H1 (cell line): Measurements from ENCODE around the gene KRTAP10-4. TPM values are rescaled to one million over a fixed set of nuclear protein-coding genes. Genes with fewer than 3 reads are reported as not detected.

Experiments
- BACH1 ChIP-seq: IDR thresholded peaks from 2 replicates; pipeline ENCODE4 v1.6.1; 2012; ENCODE audit warnings: low read length, improper control_type of control experiment
- CREB1 ChIP-seq: IDR thresholded peaks from 2 replicates; pipeline ENCODE4 v1.6.1; 2012; ENCODE audit warnings: inconsistent platforms
- KDM5A ChIP-seq: fragments of 200-600 bp; IDR thresholded peaks from 2 replicates; pipeline ENCODE4 v1.7.1; 2012; ENCODE audit warnings: mild to moderate bottlenecking, low read length, inconsistent platforms, mixed read lengths
- MAFK ChIP-seq: IDR thresholded peaks from 2 replicates; pipeline ENCODE4 v1.6.1; 2012; ENCODE audit warnings: low read depth, mild to moderate bottlenecking, improper control_type of control experiment, low read length
- SP1 ChIP-seq: IDR thresholded peaks from 2 replicates; pipeline ENCODE4 v1.6.1; 2011; ENCODE audit warnings: low read depth, low read length
- polyA plus RNA-seq, 7 experiments: library from polyadenylated mRNA; depleted of rRNA in 3 of 7; stranded (reverse) in 5 of 7; unstranded in 2 of 7; fragments of >200 nt in 5 of 7; fragments of 200-250 nt in 2 of 7; gene quantifications; 1 replicate in 5 of 7; 2 replicates in 1 of 7; 4 replicates in 1 of 7; pipeline versions ENCODE4 v1.2.1 to v1.2.3, GENCODE V29; 2011 to 2013; ENCODE audit warnings: missing spikeins in 2 of 7, mixed read lengths in 2 of 7
- total RNA-seq: library from RNA; stranded (reverse); fragmentation: NEBNext Ultra II Directional; extraction: Animal tissue kit (Norgen Biotek cat#: 25700); gene quantifications from 2 replicates; pipeline ENCODE4 v1.2.1, GENCODE V29; 2021
- TF ChIP-seq, protein P1 (sequence below): IDR thresholded peaks from 2 replicates; pipeline ENCODE4 v1.6.1; 2012; ENCODE audit warnings: low read length, inconsistent platforms
- TF ChIP-seq, protein P2 (sequence below): IDR thresholded peaks from 2 replicates; pipeline ENCODE4 v1.6.1; 2012; ENCODE audit warnings: inconsistent platforms
- TF ChIP-seq, protein P3 (sequence below): fragments of 300-600 bp; sonication (generic); IDR thresholded peaks from 2 replicates; pipeline ENCODE4 v1.7.1; 2012; ENCODE audit warnings: low read length, moderate library complexity, mild to moderate bottlenecking, inconsistent platforms; ENCODE audit not compliant: insufficient replicate concordance

Gene KRTAP10-4
- total and polyA plus RNA-seq, 2 of the 8 experiments (the other 6 are each of a cell fraction or from before 2014, with no cell fraction given): not detected

DNA sequence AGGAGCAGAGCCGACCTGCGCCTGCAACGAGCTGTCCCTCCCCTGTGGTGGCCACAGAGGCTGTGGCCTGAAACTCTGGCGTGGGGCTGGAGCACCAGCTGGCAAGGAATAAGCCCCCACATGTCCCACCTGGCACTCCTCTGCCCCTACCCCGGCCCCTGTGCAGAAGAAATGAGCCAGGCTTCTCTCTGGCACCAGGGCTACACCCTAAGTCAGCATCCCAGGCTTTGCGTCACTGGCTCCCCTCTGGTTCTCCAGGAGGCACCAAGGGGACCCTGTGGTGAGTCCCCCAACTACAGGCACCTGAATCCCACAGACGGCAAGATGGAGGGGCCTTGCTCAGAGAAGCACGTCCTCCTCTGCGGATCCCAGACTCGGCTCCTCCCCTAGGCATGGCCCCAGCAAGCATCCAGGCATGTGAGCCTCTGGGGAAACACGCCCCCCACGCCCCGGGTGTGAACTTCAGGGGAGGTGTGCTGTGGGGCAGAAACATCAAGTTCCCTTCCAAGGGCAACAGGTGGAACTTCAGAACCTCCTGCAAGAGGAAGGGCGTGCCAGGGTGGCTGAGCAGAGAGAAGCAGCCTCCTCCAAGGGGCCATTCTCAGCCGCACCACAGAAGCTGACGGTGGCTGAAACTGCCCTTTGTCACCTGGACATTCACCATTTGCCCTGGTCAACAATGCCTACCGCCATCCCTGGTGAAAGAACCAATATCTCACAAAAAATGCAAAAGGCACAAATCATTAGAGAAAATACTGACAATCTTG is 29.8 kb downstream of the KRTAP10-4 start (continued):
- TF ChIP-seq, protein P1, sequence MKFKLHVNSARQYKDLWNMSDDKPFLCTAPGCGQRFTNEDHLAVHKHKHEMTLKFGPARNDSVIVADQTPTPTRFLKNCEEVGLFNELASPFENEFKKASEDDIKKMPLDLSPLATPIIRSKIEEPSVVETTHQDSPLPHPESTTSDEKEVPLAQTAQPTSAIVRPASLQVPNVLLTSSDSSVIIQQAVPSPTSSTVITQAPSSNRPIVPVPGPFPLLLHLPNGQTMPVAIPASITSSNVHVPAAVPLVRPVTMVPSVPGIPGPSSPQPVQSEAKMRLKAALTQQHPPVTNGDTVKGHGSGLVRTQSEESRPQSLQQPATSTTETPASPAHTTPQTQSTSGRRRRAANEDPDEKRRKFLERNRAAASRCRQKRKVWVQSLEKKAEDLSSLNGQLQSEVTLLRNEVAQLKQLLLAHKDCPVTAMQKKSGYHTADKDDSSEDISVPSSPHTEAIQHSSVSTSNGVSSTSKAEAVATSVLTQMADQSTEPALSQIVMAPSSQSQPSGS: no peak
- TF ChIP-seq, protein P2, sequence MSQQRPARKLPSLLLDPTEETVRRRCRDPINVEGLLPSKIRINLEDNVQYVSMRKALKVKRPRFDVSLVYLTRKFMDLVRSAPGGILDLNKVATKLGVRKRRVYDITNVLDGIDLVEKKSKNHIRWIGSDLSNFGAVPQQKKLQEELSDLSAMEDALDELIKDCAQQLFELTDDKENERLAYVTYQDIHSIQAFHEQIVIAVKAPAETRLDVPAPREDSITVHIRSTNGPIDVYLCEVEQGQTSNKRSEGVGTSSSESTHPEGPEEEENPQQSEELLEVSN: no peak
- TF ChIP-seq KDM5A: no peak
- TF ChIP-seq CREB1: no peak
- TF ChIP-seq, protein P3, sequence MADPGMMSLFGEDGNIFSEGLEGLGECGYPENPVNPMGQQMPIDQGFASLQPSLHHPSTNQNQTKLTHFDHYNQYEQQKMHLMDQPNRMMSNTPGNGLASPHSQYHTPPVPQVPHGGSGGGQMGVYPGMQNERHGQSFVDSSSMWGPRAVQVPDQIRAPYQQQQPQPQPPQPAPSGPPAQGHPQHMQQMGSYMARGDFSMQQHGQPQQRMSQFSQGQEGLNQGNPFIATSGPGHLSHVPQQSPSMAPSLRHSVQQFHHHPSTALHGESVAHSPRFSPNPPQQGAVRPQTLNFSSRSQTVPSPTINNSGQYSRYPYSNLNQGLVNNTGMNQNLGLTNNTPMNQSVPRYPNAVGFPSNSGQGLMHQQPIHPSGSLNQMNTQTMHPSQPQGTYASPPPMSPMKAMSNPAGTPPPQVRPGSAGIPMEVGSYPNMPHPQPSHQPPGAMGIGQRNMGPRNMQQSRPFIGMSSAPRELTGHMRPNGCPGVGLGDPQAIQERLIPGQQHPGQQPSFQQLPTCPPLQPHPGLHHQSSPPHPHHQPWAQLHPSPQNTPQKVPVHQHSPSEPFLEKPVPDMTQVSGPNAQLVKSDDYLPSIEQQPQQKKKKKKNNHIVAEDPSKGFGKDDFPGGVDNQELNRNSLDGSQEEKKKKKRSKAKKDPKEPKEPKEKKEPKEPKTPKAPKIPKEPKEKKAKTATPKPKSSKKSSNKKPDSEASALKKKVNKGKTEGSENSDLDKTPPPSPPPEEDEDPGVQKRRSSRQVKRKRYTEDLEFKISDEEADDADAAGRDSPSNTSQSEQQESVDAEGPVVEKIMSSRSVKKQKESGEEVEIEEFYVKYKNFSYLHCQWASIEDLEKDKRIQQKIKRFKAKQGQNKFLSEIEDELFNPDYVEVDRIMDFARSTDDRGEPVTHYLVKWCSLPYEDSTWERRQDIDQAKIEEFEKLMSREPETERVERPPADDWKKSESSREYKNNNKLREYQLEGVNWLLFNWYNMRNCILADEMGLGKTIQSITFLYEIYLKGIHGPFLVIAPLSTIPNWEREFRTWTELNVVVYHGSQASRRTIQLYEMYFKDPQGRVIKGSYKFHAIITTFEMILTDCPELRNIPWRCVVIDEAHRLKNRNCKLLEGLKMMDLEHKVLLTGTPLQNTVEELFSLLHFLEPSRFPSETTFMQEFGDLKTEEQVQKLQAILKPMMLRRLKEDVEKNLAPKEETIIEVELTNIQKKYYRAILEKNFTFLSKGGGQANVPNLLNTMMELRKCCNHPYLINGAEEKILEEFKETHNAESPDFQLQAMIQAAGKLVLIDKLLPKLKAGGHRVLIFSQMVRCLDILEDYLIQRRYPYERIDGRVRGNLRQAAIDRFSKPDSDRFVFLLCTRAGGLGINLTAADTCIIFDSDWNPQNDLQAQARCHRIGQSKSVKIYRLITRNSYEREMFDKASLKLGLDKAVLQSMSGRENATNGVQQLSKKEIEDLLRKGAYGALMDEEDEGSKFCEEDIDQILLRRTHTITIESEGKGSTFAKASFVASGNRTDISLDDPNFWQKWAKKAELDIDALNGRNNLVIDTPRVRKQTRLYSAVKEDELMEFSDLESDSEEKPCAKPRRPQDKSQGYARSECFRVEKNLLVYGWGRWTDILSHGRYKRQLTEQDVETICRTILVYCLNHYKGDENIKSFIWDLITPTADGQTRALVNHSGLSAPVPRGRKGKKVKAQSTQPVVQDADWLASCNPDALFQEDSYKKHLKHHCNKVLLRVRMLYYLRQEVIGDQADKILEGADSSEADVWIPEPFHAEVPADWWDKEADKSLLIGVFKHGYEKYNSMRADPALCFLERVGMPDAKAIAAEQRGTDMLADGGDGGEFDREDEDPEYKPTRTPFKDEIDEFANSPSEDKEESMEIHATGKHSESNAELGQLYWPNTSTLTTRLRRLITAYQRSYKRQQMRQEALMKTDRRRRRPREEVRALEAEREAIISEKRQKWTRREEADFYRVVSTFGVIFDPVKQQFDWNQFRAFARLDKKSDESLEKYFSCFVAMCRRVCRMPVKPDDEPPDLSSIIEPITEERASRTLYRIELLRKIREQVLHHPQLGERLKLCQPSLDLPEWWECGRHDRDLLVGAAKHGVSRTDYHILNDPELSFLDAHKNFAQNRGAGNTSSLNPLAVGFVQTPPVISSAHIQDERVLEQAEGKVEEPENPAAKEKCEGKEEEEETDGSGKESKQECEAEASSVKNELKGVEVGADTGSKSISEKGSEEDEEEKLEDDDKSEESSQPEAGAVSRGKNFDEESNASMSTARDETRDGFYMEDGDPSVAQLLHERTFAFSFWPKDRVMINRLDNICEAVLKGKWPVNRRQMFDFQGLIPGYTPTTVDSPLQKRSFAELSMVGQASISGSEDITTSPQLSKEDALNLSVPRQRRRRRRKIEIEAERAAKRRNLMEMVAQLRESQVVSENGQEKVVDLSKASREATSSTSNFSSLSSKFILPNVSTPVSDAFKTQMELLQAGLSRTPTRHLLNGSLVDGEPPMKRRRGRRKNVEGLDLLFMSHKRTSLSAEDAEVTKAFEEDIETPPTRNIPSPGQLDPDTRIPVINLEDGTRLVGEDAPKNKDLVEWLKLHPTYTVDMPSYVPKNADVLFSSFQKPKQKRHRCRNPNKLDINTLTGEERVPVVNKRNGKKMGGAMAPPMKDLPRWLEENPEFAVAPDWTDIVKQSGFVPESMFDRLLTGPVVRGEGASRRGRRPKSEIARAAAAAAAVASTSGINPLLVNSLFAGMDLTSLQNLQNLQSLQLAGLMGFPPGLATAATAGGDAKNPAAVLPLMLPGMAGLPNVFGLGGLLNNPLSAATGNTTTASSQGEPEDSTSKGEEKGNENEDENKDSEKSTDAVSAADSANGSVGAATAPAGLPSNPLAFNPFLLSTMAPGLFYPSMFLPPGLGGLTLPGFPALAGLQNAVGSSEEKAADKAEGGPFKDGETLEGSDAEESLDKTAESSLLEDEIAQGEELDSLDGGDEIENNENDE: no peak
- no peak for TF ChIP-seq MAFK
- TF ChIP-seq BACH1: no peak
- TF ChIP-seq SP1: no peak
- TF ChIP-seq, all 59 proteins: peak for 0
